ENCODE measurements around the gene ASPSCR1. TPM values are rescaled to one million over a fixed set of nuclear protein-coding genes. Genes with fewer than 3 reads are reported as not detected.

Gene ASPSCR1
- total and polyA plus RNA-seq, 2 of the 13 experiments (the other 11 are each of a cell fraction or from before 2014, with no cell fraction given), result 274 to 314 TPM

DNA sequence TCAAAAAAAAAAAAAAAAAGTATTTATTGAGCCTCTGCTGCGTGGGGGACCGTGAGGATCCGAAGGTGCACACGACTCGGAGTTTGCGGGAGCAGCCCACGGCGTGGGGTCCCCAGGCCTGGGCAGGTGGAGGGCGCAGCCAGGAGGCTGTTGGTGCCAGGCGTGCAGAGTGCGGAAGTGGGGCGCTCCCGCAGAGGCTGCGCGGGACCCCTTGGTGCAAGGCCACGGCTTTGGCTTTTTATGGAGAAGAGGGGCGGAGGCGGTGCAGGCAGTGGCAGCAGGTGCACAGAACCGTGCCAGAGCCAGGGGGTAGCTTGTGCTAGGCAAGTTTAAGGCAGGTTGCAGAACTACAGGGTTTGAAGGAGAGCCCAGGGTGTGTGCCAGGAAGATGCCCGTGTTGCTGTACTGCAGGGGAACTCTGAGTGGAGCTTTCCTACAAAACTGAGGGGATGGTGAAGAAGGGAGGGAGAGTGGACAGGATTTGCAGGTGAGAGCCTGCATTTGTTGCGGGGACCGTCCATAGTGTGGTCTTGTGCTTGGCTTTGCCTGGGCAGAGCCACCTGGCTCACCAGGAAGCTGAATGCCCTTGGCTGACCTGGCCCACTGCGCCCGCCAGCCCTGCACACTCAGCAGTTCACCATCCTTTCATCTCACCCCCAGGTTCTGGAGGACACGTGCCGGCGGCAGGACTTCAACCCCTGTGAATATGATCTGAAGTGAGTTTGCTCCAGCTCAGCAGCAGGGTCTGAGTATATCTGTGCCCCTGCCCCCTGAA is 1.3 kb downstream of the ASPSCR1 start (continued):
- TF ChIP-seq, protein P1, sequence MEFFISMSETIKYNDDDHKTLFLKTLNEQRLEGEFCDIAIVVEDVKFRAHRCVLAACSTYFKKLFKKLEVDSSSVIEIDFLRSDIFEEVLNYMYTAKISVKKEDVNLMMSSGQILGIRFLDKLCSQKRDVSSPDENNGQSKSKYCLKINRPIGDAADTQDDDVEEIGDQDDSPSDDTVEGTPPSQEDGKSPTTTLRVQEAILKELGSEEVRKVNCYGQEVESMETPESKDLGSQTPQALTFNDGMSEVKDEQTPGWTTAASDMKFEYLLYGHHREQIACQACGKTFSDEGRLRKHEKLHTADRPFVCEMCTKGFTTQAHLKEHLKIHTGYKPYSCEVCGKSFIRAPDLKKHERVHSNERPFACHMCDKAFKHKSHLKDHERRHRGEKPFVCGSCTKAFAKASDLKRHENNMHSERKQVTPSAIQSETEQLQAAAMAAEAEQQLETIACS (CRISPR knock-in tag; IDR thresholded peaks at IDR 0.05), result no peak
- no peak for TF ChIP-seq CREM (IDR thresholded peaks at IDR 0.05)
- TF ChIP-seq CREM (CRISPR knock-in tag; IDR thresholded peaks at IDR 0.05), result no peak
- no peak for TF ChIP-seq MZF1 (CRISPR knock-in tag; IDR thresholded peaks at IDR 0.05; ENCODE audit: borderline replicate concordance)
- no peak for TF ChIP-seq TEAD2 (CRISPR knock-in tag; IDR thresholded peaks at IDR 0.05)
- TF ChIP-seq RXRA (CRISPR knock-in tag; IDR thresholded peaks at IDR 0.05), result peak; percentile 43
- no peak for TF ChIP-seq SATB2 (CRISPR knock-in tag; IDR thresholded peaks at IDR 0.05)
- TF ChIP-seq ZNF672 (CRISPR knock-in tag; IDR thresholded peaks at IDR 0.05), result no peak
- TF ChIP-seq ZNF343 (CRISPR knock-in tag; IDR thresholded peaks at IDR 0.05), result no peak
- no peak for TF ChIP-seq ZNF781 (CRISPR knock-in tag; IDR thresholded peaks at IDR 0.05; ENCODE audit: borderline replicate concordance, not compliant biosample characterization)
- no peak for TF ChIP-seq ZNF7 (CRISPR knock-in tag; IDR thresholded peaks at IDR 0.05)
- TF ChIP-seq, protein P2, sequence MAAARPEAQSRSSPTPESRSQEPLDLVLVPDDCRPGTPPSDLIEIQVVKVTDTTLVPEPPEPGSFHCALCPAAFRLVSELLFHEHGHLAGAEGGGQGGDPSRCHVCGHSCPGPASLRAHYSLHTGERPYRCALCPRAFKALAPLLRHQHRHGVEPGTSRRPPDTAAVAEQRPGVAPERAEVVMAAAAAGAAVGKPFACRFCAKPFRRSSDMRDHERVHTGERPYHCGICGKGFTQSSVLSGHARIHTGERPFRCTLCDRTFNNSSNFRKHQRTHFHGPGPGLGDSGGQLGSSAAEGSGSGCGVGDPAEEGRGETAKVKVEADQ (CRISPR knock-in tag; IDR thresholded peaks at IDR 0.05; ENCODE audit: borderline replicate concordance), result peak; percentile 51; the same call in 1 of the 2 replicates
- TF ChIP-seq, protein P3, sequence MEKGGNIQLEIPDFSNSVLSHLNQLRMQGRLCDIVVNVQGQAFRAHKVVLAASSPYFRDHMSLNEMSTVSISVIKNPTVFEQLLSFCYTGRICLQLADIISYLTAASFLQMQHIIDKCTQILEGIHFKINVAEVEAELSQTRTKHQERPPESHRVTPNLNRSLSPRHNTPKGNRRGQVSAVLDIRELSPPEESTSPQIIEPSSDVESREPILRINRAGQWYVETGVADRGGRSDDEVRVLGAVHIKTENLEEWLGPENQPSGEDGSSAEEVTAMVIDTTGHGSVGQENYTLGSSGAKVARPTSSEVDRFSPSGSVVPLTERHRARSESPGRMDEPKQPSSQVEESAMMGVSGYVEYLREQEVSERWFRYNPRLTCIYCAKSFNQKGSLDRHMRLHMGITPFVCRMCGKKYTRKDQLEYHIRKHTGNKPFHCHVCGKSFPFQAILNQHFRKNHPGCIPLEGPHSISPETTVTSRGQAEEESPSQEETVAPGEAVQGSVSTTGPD (CRISPR knock-in tag; IDR thresholded peaks at IDR 0.05), result 0 out of 2 replicates have a peak, but pooled peaks have one; percentile 39
- TF ChIP-seq ZNF768 (CRISPR knock-in tag; IDR thresholded peaks at IDR 0.05), result no peak
- TF ChIP-seq PHB2 (IDR thresholded peaks at IDR 0.05; ENCODE audit: partially characterized antibody), result no peak
